Mucosa of descending colon (tissue), 3 donors: ENCODE data around the gene TFIP11. TPM values are rescaled to one million over a fixed set of nuclear protein-coding genes. Genes with fewer than 3 reads are reported as not detected.

Source experiments
- ATAC-seq: fragments of 200-7000 bp; cut with Tn5 transposase; one replicate; pipeline ENCODE4 v1.9.1; 2020; ENCODE audit warnings: mild to moderate bottlenecking, moderate library complexity
- DNase-seq, 3 donors: peaks; one replicate each; pipeline ENCODE4 v3.0.0-alpha.2; 2020
- H3K36me3 ChIP-seq: fragments of 200-600 bp; one replicate; pipeline ENCODE4 v1.8.0; 2021; ENCODE audit warnings: low read depth, mild to moderate bottlenecking
- H3K4me1 ChIP-seq: fragments of 200-600 bp; one replicate; pipeline ENCODE4 v1.8.0; 2021; ENCODE audit warnings: low read depth, mild to moderate bottlenecking
- H3K4me3 ChIP-seq: fragments of 200-600 bp; one replicate; pipeline ENCODE4 v1.8.0; 2021; ENCODE audit warnings: mild to moderate bottlenecking
- H3K9me3 ChIP-seq: fragments of 200-600 bp; one replicate; pipeline ENCODE4 v1.8.0; 2021; ENCODE audit warnings: mild to moderate bottlenecking
- intact Hi-C, 2 donors: fragments of 100-400 bp; cut with DNase I in 1 of 2; cut with micrococcal nuclease in 1 of 2; formaldehyde crosslinking; loops; one replicate each; pipeline versions ENCODE4 v1.11.0 to v1.11.1; 2022; cut with DNase I, micrococcal nuclease
- total RNA-seq, 3 donors: library from RNA; stranded (reverse); fragmentation: NEBNext Ultra II Directional in 2 of 3; extraction: Animal tissue kit (Norgen Biotek cat#: 25700) in 2 of 3; gene quantifications; one replicate each; pipeline versions ENCODE4 v1.2.1 to v1.2.4, GENCODE V29; 2021 to 2023
- TF ChIP-seq, protein P1 (sequence below): fragments of 200-600 bp; IDR thresholded peaks from one replicate; pipeline ENCODE4 v1.8.0; 2022; ENCODE audit warnings: antibody characterized with exemption, mild to moderate bottlenecking
- donor health status: DM: no; HTN: no; CAD: no; lungs with moderate emphysema.
- donor health status: DM: no; HTN: no; CAD: no.
- donor health status: DM: no; HTN: yes; CAD: no.

The TFIP11 gene
- total RNA-seq, 3 donors from 2014 or later, result 26.2 to 39.1 (median 34.6) TPM

GRCh38 chr22:26550498-26551033 is 38.3 kb upstream of the TFIP11 start:
- Histone ChIP-seq H3K4me1 (no peaks in the 10 kb centered on the region), H3K9me3 (no peaks in the 10 kb centered on the region), H3K4me3 (no peak overlapping the region), H3K36me3 (no peaks in the 10 kb centered on the region)
- DNase-seq (no peak), ATAC-seq (no peak)
- intact Hi-C loops, result no loop called here
- TF ChIP-seq, protein P1, sequence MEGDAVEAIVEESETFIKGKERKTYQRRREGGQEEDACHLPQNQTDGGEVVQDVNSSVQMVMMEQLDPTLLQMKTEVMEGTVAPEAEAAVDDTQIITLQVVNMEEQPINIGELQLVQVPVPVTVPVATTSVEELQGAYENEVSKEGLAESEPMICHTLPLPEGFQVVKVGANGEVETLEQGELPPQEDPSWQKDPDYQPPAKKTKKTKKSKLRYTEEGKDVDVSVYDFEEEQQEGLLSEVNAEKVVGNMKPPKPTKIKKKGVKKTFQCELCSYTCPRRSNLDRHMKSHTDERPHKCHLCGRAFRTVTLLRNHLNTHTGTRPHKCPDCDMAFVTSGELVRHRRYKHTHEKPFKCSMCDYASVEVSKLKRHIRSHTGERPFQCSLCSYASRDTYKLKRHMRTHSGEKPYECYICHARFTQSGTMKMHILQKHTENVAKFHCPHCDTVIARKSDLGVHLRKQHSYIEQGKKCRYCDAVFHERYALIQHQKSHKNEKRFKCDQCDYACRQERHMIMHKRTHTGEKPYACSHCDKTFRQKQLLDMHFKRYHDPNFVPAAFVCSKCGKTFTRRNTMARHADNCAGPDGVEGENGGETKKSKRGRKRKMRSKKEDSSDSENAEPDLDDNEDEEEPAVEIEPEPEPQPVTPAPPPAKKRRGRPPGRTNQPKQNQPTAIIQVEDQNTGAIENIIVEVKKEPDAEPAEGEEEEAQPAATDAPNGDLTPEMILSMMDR, result no peak

- ATAC-seq (no peak), DNase-seq (no peak)
- intact Hi-C loops, result no loop called here
Observed at GRCh38 chr22:26549902-26550497, 37.7 kb upstream of the TFIP11 start.

GRCh38 chr22:26548984-26549383 is 36.7 kb upstream of the TFIP11 start:
- Histone ChIP-seq H3K4me3 (no peak overlapping the region), H3K9me3 (no peaks in the 10 kb centered on the region), H3K36me3 (no peaks in the 10 kb centered on the region), H3K4me1 (no peaks in the 10 kb centered on the region)
- intact Hi-C loops, result no loop called here
- DNase-seq (no peak), ATAC-seq (no peak)
- TF ChIP-seq, protein P1, result no peak

More at GRCh38 chr22:26549902-26550497, 37.7 kb upstream of the TFIP11 start:
- no peaks in the 10 kb centered on the region for H3K9me3 ChIP-seq
- TF ChIP-seq, protein P1, result no peak
- no peak overlapping the region for H3K4me3 ChIP-seq
- H3K4me1 ChIP-seq, result no peaks in the 10 kb centered on the region
- H3K36me3 ChIP-seq, result no peaks in the 10 kb centered on the region

DNA sequence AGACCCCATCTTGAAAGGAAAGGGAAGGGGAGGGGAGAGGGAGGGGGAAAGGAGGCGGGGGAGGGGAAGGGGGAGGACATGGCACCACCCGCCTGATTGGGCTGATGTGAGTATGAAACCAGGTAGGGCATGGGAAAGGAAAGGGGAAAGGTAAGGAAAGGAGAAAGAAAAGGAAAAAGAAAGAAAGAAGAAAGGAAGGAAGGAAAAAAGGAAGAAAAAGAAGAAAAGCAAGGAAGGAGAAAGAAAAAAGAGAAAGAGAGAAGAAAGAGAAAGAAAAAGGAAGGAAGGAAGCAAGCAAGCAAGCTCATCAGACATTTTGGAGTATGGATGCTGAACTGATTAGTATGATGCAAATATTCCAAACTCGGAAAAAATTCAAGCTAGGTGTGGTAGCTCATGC is 36.0 kb upstream of the TFIP11 start:
- H3K4me1 ChIP-seq, result no peaks in the 10 kb centered on the region
- intact Hi-C loops, result no loop called here
- H3K4me3 ChIP-seq, result no peak overlapping the region
- DNase-seq (no peak), ATAC-seq (no peak)
- no peaks in the 10 kb centered on the region for H3K9me3 ChIP-seq
- TF ChIP-seq, protein P1, result no peak
- no peaks in the 10 kb centered on the region for H3K36me3 ChIP-seq

GRCh38 chr22:26547837-26548236 is 35.6 kb upstream of the TFIP11 start:
- Histone ChIP-seq H3K9me3 (no peaks in the 10 kb centered on the region), H3K4me3 (no peak overlapping the region), H3K4me1 (no peaks in the 10 kb centered on the region), H3K36me3 (no peaks in the 10 kb centered on the region)
- TF ChIP-seq, protein P1, result no peak
- no peak for DNase-seq
- ATAC-seq, result no peak
- intact Hi-C loops, result no loop called here
